Measurements from ENCODE around the gene LRRC58. TPM values are rescaled to one million over a fixed set of nuclear protein-coding genes. Genes with fewer than 3 reads are reported as not detected.
A peak's percentile ranks its signal among the peaks of the same experiment; 100 is the strongest.

The LRRC58 gene
- total and polyA plus RNA-seq, 2 of the 13 experiments (the other 11 are each of a cell fraction or from before 2014, with no cell fraction given) = 9.7 to 17.3 TPM

- TF ChIP-seq ZNF781 (CRISPR knock-in tag; IDR thresholded peaks at IDR 0.05; ENCODE audit: borderline replicate concordance, not compliant biosample characterization) (peak; percentile 56), TFDP2 (CRISPR knock-in tag; IDR thresholded peaks at IDR 0.05) (peak; percentile 93), NFKBIZ (CRISPR knock-in tag; IDR thresholded peaks at IDR 0.05) (no peak), ZNF333 (CRISPR knock-in tag; IDR thresholded peaks at IDR 0.05; ENCODE audit: borderline replicate concordance) (peak; percentile 84; the same call in 1 of the 2 replicates), ZNF790 (CRISPR knock-in tag; IDR thresholded peaks at IDR 0.05; ENCODE audit: borderline replicate concordance) (peak; percentile 75), ZNF549 (CRISPR knock-in tag; IDR thresholded peaks at IDR 0.05) (peak; percentile 78; the same call in 1 of the 2 replicates), EED (CRISPR knock-in tag; IDR thresholded peaks at IDR 0.05) (peak; percentile 85), RAD21 (CRISPR knock-in tag; IDR thresholded peaks at IDR 0.05) (peak; percentile 54; the same call in 1 of the 2 replicates), ATF2 (CRISPR knock-in tag; IDR thresholded peaks at IDR 0.05) (peak; percentile 32; the same call in 1 of the 2 replicates), GPN1 (CRISPR knock-in tag; IDR thresholded peaks at IDR 0.05; ENCODE audit: borderline replicate concordance) (no peak), ZHX2 (IDR thresholded peaks at IDR 0.05; ENCODE audit: low read depth) (peak; percentile 47; the same call in 1 of the 2 replicates), ZHX2 (CRISPR knock-in tag; IDR thresholded peaks at IDR 0.05; ENCODE audit: borderline replicate concordance) (peak; percentile 70; the same call in 1 of the 2 replicates), ETV6 (CRISPR knock-in tag; conservative IDR thresholded peaks at IDR 0.05) (peak; percentile 35; the same call in 1 of the 2 replicates), ZNF276 (CRISPR knock-in tag; IDR thresholded peaks at IDR 0.05; ENCODE audit: low read depth) (peak; percentile 19; the same call in 1 of the 2 replicates)
Measured at GRCh38 chr3:120348991-120349854, at the start of gene LRRC58 (continued).

All from HepG2 (cell line).